ENCODE results near the gene DAGLA.
A peak's percentile ranks its signal among the peaks of the same experiment; 100 is the strongest.

Gene DAGLA

DNA sequence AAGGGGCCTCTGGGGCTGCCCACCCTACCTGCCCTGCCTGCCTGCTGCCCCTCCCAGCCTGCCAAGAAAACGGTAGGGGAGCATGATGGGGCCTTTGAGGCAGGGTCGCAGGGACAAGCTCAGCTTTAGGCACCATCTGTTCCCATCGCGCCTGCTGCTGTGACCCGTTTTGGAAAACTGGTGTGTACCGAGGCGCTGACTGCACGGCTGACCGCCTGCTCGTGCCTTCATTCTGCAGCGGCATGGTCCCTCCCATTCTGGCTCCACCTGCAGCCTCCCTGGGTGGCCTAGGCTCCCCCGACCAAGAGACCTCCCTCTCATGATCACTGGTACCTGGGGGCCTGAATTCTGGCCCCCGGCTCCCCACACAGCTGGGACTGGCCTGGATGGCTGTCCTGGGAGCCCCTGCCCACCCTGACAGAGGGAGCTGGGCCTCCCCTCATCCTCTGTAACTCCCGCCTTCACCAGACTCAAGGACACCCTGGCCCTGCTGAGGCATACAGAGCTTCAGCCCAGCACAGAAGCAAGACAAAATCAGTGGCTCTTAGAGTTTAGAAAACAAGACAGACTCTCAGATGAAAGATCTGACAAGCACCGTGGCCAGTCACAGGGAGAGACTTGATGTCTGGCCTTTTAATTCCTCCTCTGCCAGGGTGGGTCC, 65.7 kb downstream of the DAGLA start:
- H3K27ac ChIP-seq, result peak overlapping the region; percentile 53
- no peak overlapping the region for H3K4me3 ChIP-seq (ENCODE audit: low read depth, low read length)
- H3K36me3 ChIP-seq, result no peaks in the 10 kb centered on the region
- H3K27me3 ChIP-seq (ENCODE audit: insufficient read depth, low read depth, severe bottlenecking), result no peaks in the 10 kb centered on the region
- peak; percentile 63 for DNase-seq
- H3K9me3 ChIP-seq (ENCODE audit: severe bottlenecking), result no peaks in the 10 kb centered on the region
- TF ChIP-seq CTCF (IDR thresholded peaks at IDR 0.05; ENCODE audit: low read depth, low read length), result no peak

DNA sequence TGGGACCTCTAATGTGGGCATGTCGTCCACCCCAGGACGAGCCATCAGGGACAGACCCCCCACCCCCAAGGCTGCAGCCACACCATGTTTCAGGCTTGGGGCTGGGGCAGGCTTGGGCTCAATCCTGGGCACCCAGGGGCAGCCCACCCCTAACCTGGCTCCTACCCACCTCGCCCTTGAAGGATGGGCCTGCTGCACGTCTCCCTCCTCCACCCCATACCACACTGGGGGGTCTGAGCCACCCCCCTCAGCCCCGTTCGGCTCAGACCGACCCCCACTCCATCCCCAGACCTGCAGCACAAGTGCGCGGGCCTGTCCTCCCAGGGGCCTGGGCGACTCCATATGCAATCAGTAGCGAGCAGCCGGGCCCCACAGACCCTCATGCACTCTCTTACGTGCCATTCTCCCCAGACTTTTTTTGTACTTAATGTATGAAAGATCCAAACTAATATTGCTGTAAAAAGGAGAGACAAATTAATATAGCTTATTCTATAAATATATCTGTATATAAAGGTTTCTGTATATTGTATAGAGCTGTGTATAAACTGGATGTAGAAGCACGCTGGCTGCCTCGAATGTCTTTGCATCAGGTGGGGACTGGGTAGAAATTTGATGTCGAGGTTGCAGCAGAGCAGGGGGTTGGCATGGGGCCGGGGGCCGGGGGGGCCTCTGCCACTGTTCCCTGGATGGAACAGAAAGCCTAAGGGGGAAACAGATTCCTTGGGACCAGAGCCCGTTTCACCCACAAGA, 66.4 kb downstream of the DAGLA start:
- no peak for TF ChIP-seq CTCF (IDR thresholded peaks at IDR 0.05; ENCODE audit: low read depth, low read length)
- no peak overlapping the region for H3K4me3 ChIP-seq (ENCODE audit: low read depth, low read length)
- no peaks in the 10 kb centered on the region for H3K9me3 ChIP-seq (ENCODE audit: severe bottlenecking)
- H3K27me3 ChIP-seq (ENCODE audit: insufficient read depth, low read depth, severe bottlenecking), result no peaks in the 10 kb centered on the region
- H3K27ac ChIP-seq, result no peak overlapping the region
- H3K36me3 ChIP-seq, result no peaks in the 10 kb centered on the region
- DNase-seq, result no peak

- Histone ChIP-seq H3K36me3 (no peaks in the 10 kb centered on the region), H3K27me3 (ENCODE audit: insufficient read depth, low read depth, severe bottlenecking) (no peaks in the 10 kb centered on the region), H3K4me3 (ENCODE audit: low read depth, low read length) (no peak overlapping the region), H3K9me3 (ENCODE audit: severe bottlenecking) (no peaks in the 10 kb centered on the region), H3K27ac (peak overlapping the region; percentile 32; the same call in 1 of the 2 replicates)
- DNase-seq, result peak; percentile 83
- peak; percentile 98 for TF ChIP-seq CTCF (IDR thresholded peaks at IDR 0.05; ENCODE audit: low read depth, low read length)
Measured at GRCh38 chr11:61747192-61747966, 67.2 kb downstream of the DAGLA start.

DNA sequence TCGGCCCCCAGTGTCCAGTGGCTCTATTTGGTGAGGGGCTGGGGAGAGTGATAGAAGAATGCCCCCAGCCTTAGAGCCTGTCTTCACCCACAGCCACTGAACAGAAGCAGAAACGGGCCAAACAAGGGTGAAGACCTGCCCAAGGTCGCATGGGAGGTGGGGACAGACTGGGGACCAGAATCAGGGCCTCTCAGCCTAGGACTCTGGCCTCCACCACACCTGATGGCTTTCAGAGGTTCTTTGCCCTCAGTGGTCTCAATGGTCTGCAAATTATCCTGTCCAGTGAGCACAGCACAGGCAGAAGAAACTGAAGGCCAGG, 67.7 kb downstream of the DAGLA start:
- no peak for DNase-seq
- Histone ChIP-seq H3K27me3 (ENCODE audit: insufficient read depth, low read depth, severe bottlenecking) (peaks cover 2% of the 10 kb centered on the region), H3K9me3 (ENCODE audit: severe bottlenecking) (no peaks in the 10 kb centered on the region), H3K27ac (no peak overlapping the region), H3K4me3 (ENCODE audit: low read depth, low read length) (no peak overlapping the region), H3K36me3 (no peaks in the 10 kb centered on the region)
- no peak for TF ChIP-seq CTCF (IDR thresholded peaks at IDR 0.05; ENCODE audit: low read depth, low read length)

GRCh38 chr11:61749591-61750217, 69.5 kb downstream of the DAGLA start:
- Histone ChIP-seq H3K9me3 (ENCODE audit: severe bottlenecking) (no peaks in the 10 kb centered on the region), H3K27me3 (ENCODE audit: insufficient read depth, low read depth, severe bottlenecking) (peaks cover 4% of the 10 kb centered on the region), H3K4me3 (ENCODE audit: low read depth, low read length) (no peak overlapping the region), H3K27ac (no peak overlapping the region), H3K36me3 (no peaks in the 10 kb centered on the region)
- TF ChIP-seq CTCF (IDR thresholded peaks at IDR 0.05; ENCODE audit: low read depth, low read length), result no peak
- DNase-seq, result no peak

All from WERI-Rb-1 (cell line).